GM18870 (cell line): ENCODE measurements around the gene PLIN4.

ENCODE experiments used
- ATAC-seq: cut with Tn5 transposase; IDR thresholded peaks from one replicate; pipeline ENCODE4 v1.9.1; 2021; ENCODE audit warnings: moderate library complexity; ENCODE audit not compliant: unreplicated experiment

The PLIN4 gene

DNA sequence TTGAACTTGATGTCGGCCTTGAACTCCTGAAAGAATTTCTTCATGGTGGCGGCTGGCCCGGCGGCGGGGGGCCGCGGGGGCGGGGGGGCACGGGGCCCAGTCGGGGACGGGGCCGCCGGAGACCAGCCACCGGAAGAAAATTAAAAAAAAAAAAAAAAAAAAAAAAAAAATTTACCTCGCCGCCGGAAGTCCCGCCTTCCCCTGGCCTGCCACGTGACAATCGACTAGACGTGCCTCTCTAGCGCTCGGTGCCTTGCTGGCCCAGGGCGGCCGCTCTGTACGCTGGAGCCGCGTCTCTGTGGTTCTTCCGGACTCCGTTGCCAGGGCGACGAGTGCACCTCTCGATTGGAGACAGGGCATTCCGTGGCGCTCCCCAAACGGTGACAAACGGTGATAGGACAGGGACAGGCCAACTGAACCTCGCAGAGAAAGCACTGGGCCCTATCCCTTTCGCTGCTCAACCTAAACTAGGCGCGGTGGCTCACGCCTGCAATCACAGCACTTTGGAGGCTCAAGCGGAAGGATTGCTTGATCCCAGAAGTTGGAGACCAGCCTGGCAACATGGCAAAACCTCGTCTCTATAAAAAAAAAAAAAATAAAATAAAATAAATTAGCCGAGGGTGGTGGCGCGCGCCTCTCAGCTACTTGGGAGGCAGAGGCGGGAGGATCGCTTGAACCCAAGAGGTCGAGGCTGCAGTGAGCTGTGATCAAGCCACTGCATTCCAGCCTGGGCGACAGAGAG, 60.5 kb downstream of the PLIN4 start, which contains the start of gene UBXN6:
Gene UBXN6 (minus strand): TSS at position 141 of the 742 bp plus-strand sequence. CDS start 97 bp downstream, at position 44.
- ATAC-seq, result peak; percentile 82

DNA sequence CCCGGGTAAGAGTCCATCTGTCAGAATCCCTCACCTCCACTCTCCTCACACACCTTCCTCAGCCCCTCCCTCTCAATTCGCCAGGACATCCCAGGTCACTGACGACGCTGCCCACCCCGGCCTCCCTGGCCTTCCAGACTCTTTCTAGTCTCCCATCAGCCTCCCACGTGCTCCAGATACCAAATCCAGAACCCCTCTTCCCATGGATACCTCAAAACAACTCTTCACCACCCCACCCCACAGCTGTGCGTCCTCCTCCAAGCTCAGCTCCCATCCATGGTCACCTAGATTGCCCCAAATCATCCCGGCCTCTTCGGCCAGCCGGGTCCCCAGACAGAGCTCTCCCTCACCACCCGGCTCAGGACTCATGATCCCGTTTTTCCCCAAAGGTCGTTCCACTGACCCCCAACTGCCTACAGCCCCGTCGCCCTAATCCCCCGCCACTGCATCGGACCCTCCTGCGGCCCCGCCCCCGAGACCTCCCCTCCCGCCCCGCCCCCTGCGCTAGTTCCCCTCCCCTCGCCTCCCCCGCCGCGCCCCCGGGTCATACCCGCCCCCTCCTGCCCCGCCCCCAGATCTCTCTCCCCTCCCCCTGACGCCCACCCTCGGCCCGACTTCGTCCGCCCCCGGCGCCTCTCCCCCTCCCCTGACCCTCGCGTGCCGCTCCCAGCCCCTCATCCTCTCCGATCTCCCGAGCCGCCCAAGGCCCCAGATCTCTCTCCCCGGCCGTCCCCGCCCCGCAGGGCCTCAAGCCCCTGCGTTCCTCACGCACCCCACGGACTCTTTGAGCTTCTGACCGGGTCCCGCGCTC, 61.2 kb downstream of the PLIN4 start:
- no peak for ATAC-seq

DNA sequence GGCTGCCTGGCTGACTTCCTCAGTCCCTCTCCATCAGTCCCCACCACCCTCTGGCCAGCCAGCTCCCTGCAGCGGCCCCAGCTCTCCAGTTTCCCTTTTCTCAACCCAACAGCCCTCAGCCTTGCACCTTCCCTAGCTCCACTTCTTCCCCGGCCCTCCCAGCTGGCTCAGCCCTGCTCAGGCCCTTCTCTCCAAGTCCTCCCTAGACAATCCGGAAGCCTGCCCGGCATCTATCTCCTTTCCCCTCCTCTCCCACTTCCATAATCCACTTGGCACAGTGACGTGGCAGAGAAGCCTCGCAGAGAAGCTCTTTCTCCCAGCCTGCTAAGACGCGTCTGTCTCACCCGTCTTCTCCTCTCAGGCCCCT, 61.8 kb downstream of the PLIN4 start:
- ATAC-seq, result no peak

DNA sequence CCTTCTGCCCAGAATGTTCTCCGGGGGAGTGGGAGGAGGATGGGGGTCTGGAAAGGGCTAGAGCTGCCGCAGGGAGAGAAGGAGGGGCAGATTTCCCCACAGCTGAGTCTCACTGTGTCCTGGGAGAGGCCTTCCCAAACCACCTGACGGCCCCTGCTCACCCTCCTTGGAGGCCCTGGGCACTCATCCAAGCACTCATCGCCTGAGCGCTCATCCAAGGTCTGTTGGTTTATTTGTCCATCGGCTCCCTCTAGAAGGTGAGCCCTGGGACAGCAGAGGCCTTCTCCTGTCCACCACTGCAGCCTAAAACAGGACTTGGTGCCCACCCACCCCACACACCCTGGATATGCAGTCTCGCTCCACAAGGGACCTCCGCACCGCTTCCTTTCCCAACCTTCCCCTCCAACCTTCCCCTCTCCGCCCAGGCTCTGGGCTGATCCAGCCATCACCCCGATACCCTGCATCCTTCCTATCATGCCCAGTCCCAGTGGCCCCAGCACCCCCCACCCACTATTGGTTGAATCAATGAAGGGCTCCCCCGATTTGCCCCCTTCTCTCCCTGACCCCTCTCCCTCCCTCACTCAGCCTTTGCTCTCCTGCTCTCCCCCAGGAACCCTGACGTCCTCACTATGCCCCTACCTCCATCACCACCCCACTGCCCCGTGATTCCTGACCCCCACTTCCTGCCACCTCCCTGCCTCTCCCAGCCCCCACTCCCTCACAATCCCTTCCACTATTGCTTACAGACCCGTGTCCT, 62.4 kb downstream of the PLIN4 start:
- no peak for ATAC-seq

DNA sequence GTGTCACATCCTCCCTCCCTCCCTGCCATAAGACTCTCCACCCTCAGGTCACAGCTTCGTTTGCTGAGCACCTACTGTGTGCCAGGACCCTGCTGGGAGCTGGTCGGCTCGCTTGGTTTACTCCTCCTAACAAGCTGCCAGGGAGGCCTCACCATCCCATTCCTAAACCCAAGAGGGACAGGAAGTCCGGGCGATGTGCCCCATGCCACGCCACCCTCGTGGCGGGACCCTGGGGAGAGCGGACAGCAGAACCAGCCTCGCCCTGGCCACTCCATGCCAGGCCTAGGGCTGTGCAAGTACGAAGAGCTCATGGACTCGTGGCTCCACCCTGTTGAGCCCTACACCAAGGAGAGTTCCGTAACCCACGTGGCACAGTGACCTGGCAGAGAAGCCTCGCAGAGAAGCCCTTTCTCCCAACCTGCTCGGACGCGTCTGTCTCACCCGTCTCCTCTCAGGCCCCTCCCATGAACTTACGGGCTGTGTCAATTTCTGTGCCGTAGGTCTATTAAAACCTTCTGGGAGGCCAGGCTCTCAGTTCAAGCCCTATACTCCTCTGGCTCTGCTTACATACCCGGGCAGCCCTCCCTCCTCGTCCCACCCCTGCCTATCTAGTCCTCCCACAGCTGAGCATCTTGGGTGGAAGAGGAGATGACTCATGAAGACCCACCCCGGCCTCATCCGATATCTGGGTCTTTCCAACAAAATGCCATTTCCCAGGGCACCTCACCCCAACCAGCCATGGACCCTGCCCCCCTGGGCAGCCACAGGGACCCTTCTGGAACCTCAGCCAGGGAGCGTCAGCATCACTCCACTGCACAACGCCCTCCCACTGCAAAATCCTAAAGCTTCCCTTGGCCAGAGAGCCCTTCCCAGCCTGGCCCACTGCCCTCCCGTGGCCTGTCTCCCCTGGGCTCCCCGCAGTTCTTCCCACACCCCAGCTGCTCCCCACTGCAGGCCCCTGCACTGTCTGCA, 63.3 kb downstream of the PLIN4 start:
- ATAC-seq, result no peak

DNA sequence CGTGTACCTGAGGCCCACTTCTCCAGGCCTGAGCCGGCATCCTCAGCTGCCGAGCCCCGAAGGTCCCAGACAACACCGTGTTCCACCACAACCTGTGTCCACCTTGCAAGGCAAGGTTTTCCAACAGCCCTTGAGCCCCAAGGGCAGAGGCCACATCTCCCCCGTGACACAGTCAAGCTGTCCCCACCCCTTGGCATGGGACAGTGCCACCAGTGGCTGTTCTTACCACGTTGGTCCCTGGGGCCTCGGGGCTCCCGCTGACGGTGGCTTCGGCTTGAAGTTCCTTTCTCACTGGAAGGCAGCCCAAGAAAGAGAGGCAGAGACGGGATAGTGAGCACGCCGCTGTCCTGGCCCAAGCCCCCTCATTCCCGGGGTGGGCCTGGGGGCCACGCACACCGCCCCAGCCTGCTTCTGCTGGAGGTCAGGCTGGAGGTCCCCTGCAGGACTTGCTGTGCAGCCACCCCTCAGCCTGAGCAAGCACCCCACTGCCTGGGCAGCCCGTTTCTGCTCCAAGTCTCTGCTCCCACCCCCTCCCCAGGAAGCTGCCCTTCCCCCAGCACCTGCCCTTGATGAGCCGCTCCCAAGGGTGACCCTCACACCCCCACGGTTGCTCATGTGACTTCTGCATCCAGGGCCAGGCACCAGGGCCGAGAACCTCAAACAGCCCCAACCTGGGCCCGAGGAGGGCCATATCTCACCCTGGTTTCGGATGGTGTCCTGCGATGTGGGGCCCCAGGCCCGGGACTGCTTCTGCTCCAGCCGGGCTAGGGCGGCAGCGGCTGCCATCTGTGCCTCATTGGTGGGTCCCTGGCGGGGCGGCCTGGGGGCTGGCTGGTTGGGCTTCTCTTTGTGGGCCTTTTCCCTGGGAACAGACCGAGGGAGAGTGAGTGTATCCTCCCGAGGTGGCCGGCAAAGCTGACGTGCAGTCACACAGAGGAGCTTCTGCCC, 64.8 kb downstream of the PLIN4 start:
- ATAC-seq, result no peak

DNA sequence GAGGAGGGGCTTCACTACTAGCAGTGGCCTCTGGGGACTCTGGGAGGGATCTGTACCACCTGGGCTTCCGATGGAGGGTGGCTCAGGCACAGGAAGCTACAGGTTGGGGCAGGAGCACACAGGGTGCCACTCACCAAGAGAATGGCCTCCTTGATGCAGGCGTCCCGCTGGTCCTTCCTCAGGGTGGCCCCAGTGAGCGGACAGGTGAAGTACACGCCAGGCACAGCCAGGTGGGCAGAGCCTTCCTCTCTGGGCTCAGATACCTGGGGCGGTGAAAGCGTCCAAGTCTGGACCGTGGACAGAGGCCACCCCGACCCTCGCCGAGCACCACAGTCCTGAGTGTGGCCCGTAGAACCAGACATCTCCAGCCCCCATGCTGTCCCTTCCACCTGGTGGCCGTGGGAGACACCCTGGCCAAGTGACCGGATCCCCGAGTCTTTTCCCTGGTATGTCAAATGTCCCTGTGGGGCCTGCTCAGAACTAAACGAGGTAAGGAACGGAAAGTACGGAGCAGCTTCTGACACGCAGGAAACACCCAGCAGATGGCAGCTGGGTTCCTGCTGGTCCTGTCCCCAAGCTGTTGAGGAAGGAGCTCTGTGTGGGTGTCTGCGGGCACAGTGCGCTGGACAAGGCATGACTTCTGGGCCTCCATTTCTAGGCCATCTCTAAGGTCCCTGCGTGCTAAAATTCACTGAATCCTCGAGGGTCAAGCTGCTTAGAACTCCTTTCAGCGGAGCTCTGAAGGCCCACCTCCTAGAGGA, 65.9 kb downstream of the PLIN4 start:
- no peak for ATAC-seq
